Tibial nerve (tissue), 4 donors: ENCODE data around the gene R3HDM4.

Experiments
- EP300 ChIP-seq, 2 donors: sonication (generic); formaldehyde crosslinking; IDR thresholded peaks; one replicate each; pipeline ENCODE4 v1.6.1; 2017; ENCODE audit warnings: antibody characterized with exemption in 2 of 2, mild to moderate bottlenecking in 1 of 2
- POLR2A ChIP-seq, 2 donors: fragments of 450-650 bp; IDR thresholded peaks; one replicate each; pipeline ENCODE4 v1.6.1; 2017; ENCODE audit warnings: antibody characterized with exemption in 2 of 2, mild to moderate bottlenecking in 2 of 2, moderate library complexity in 2 of 2
- TF ChIP-seq, protein P1 (sequence below), 5 experiments: fragments of 200-600 bp in 3 of 5; fragments of 450-650 bp in 2 of 5; sonication (generic) in 3 of 5; IDR thresholded peaks; one replicate each; pipeline ENCODE4 v1.5.1; 2016 to 2019; ENCODE audit warnings: antibody characterized with exemption in 5 of 5, mild to moderate bottlenecking in 3 of 5, moderate library complexity in 2 of 5

DNA sequence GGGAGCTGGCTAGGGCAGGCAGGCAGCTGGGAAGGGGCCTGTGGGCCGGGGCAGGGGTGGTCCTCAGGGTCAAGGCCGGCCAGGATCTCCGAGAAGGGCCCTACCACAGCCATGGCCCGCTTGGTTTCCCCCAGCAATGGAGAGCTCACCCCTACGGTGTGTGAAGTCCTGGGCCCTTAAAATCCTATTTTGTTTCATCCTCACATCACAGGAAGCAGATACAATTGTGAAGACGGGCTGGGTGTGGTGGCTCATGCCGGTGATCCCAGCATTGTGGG lies 11.0 kb downstream of the R3HDM4 start:
- TF ChIP-seq, protein P1, sequence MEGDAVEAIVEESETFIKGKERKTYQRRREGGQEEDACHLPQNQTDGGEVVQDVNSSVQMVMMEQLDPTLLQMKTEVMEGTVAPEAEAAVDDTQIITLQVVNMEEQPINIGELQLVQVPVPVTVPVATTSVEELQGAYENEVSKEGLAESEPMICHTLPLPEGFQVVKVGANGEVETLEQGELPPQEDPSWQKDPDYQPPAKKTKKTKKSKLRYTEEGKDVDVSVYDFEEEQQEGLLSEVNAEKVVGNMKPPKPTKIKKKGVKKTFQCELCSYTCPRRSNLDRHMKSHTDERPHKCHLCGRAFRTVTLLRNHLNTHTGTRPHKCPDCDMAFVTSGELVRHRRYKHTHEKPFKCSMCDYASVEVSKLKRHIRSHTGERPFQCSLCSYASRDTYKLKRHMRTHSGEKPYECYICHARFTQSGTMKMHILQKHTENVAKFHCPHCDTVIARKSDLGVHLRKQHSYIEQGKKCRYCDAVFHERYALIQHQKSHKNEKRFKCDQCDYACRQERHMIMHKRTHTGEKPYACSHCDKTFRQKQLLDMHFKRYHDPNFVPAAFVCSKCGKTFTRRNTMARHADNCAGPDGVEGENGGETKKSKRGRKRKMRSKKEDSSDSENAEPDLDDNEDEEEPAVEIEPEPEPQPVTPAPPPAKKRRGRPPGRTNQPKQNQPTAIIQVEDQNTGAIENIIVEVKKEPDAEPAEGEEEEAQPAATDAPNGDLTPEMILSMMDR (IDR thresholded peaks at IDR 0.05), result no peak
- no peak for TF ChIP-seq POLR2A (IDR thresholded peaks at IDR 0.05)
- TF ChIP-seq EP300 (IDR thresholded peaks at IDR 0.05), result no peak
